Epithelial cell of umbilical artery (primary cell): ENCODE measurements around the gene APOBEC3F. TPM values are rescaled to one million over a fixed set of nuclear protein-coding genes. Genes with fewer than 3 reads are reported as not detected.

Experiments used
- total RNA-seq: library from RNA; depleted of rRNA; stranded (reverse); fragments of >200 nt; gene quantifications from 2 replicates; pipeline ENCODE4 v1.2.3, GENCODE V29; 2014

APOBEC3F gene
- 4.5 and 5.2 TPM in 2 replicates for total RNA-seq

DNA sequence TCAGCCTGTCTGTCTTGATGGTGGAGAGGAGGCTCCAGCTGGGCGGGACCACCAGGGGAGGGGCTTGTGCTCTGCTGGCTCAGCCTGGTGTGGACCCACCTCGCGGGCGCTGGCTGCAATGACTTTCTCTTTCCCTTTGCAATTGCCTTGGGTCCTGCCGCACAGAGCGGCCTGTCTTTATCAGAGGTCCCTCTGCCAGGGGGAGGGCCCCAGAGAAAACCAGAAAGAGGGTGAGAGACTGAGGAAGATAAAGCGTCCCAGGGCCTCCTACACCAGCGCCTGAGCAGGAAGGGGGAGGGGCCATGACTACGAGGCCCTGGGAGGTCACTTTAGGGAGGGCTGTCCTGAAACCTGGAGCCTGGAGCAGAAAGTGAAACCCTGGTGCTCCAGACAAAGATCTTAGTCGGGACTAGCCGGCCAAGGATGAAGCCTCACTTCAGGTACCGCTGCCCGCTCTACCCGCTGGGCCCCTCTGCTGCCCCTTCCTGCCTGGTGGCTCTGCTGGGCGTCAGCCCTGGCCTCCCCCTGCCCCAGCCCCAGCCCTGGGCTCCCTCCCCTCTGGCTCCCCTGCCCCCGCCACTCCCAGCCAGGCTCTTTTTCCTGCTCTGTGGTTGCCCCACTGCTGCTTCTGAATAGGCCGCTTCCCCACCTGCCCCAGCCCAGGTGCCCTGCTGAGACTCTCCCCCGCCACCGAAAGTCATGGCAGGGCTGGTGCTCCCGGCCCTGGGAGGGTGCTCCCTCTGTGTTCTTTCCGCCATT is at the start of gene APOBEC3F:
Gene APOBEC3F (plus strand): TSS at position 327 of the 759 bp plus-strand sequence. CDS start 97 bp downstream, at position 424.

DNA sequence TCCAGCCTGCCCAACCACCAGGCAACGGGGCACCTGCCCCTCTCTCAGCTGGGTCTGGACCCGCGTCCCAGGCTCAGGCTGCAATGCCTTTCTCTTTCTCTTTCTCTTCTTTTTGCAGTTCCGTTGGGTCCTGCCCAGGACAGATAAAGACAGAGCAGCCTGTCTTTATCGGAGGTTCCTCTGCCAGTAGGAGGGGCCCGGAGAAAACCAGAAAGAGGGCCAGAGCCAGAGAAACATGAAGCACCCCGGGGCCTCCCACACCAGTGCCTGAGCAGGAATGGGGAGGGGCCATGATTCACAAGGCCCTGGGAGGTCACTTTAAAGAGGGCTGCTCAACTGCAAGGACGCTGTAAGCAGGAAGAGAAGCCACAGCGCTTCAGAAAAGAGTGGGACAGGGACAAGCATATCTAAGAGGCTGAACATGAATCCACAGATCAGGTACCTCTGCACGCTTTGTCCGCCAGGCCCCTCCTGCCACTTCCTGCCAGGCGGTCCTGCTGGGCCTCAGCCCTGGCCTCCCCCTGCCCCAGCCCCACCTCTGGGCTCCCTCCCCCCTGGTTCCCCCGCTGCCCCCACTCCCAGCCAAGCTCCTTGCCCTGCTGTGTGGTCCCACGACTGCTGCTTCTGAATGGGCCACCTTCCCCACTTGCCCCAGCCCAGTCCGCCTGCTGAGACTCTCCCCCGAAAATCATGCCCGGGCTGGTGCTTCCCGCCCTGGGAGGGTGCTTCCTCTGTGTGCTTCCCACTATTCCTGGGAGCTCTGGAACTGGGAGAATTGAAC is 26.5 kb upstream of the APOBEC3F start, which contains the start of gene APOBEC3C:
Gene APOBEC3C (plus strand): TSS at position 316 of the 781 bp plus-strand sequence. CDS start 106 bp downstream, at position 422.

DNA sequence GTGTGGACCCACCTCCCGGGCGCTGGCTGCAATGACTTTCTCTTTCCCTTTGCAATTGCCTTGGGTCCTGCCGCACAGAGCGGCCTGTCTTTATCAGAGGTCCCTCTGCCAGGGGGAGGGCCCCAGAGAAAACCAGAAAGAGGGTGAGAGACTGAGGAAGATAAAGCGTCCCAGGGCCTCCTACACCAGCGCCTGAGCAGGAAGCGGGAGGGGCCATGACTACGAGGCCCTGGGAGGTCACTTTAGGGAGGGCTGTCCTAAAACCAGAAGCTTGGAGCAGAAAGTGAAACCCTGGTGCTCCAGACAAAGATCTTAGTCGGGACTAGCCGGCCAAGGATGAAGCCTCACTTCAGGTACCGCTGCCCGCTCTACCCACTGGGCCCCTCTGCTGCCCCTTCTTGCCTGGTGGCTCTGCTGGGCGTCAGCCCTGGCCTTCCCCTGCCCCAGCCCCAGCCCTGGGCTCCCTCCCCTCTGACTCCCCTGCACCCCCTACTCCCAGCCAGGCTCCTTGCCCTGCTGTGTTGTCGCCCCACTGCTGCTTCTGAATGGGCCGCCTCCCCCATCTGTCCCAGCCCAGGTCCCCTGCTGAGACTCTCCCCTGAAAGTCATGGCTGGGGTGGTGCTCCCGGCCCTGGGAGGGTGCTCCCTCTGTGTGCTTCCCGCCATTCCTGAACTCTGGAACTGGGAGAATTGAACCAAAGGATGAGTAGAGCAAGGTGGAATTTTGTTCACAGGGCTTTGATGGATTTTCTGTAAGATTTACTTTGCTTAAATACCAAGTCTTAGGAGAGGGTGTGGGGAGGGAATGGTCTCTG is 36.6 kb downstream of the APOBEC3F start, which contains the start of gene APOBEC3G:
Gene APOBEC3G (plus strand): TSS at position 250 of the 815 bp plus-strand sequence. CDS start 87 bp downstream, at position 337.

DNA sequence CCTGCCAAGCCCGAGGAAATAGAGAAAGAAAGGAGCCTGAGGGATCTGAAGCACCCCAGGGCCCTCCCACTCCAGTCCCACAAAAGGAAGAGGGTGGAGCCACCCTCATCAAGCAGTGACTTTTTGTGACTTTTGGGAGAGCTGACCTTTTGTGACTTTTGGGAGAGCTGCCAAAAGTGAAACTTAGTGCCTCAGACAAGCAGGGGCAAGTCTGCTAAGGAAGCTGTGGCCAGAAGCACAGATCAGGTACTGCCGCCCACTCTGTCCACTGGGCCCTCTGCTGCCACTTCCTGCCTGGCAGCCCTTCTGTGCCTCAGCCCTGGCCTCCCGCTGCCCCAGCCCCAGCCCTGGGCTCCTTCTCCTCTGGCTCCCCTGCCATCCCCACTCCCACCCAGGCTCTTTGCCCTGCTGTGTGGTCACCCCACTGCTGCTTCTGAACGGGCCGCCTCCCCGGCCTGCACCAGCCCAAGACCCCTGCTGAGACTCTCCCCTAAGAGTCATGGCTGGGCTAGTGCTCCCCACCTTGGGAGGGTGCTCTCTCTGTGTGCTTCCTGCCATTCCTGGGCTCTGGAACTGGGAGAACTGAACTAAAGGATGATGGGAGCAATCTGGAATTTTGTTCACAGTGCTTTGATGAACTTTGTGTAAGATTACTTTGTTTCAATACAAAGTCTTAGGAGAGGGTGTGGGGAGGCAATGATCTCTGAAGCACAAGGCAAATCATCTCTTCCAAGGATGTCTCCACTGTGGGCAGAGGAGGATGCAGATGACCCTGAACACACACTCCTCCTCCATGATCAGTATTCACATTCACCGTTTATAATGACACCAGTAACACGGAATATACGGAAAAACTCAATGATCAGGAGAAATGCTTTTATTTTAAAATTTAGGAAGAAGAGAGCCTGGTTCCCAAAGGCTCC is 56.7 kb downstream of the APOBEC3F start, which contains the start of gene APOBEC3H:
Gene APOBEC3H (plus strand): TSS at position 147 of the 923 bp plus-strand sequence. CDS start 3,035 bp downstream, outside the sequence.

Other genes with a start within 250 kb of the APOBEC3F start
- gene DNAL4, start 246.7 kb upstream of the APOBEC3F start, total RNA-seq: 13.5 and 17.5 TPM in 2 replicates
- 0.32 and 0.46 TPM in 2 replicates for gene NPTXR, start 196.8 kb upstream of the APOBEC3F start, total RNA-seq
- 28.3 and 31.6 TPM in 2 replicates for gene CBX6, start 168.6 kb upstream of the APOBEC3F start, total RNA-seq
- gene APOBEC3A, start 83.3 kb upstream of the APOBEC3F start, total RNA-seq: not detected in 2 replicates
- 2.3 and 3.5 TPM in 2 replicates for gene APOBEC3B, start 58.5 kb upstream of the APOBEC3F start, total RNA-seq
- 1.3 and 1.7 TPM in 2 replicates for gene APOBEC3C, start 26.6 kb upstream of the APOBEC3F start, total RNA-seq
- 1.4 and 1.9 TPM in 2 replicates for gene APOBEC3D, start 19.7 kb upstream of the APOBEC3F start, total RNA-seq
- gene APOBEC3G, start 36.4 kb downstream of the APOBEC3F start, total RNA-seq: 2.9 and 17.6 TPM in 2 replicates
- gene APOBEC3H, start 56.4 kb downstream of the APOBEC3F start, total RNA-seq: 0.32 TPM in 1 of 2 replicates, not detected in the other
- 1.3 and 3.2 TPM in 2 replicates for gene CBX7, start 111.8 kb downstream of the APOBEC3F start, total RNA-seq
- 43.6 and 51.0 TPM in 2 replicates for gene PDGFB, start 204.1 kb downstream of the APOBEC3F start, total RNA-seq